ENCODE data around the gene GYS1. TPM values are rescaled to one million over a fixed set of nuclear protein-coding genes. Genes with fewer than 3 reads are reported as not detected.
A peak's percentile ranks its signal among the peaks of the same experiment; 100 is the strongest.
"Not testable (repeated sequence)": the region's sequence is repeated elsewhere in the genome, so short reads cannot be mapped to it uniquely, and the experiment has no call there.

Gene GYS1
- total RNA-seq, 4 donors from 2014 or later = 31.8 to 107 (median 40.9) TPM

- Histone ChIP-seq H3K4me1 (peaks cover 9 to 25% (median 23%) of the 10 kb centered on the region in 4 donors), H3K27ac (no peak overlapping the region), H3K4me3 (peak overlapping the region in 3 of 4 donors; percentile 30 to 59 (median 39)), H3K27me3 (peaks cover 40% of the 10 kb centered on the region), H3K36me3 (no peaks in the 10 kb centered on the region), H3K9me3 (no peaks in the 10 kb centered on the region)
- intact Hi-C loops (cut with DNase I; ENCODE audit: low total_unique reads) = no loop called here
- WGBS, 2 donors (ENCODE audit: low coverage in 1 of 2) = 29% methylated on average over 32 of the region's 41 CpGs; no CpG with 5 or more reads in 1 of the 2 donors
- peak in 1 of 5 experiments; percentile 12 for TF ChIP-seq CTCF (IDR thresholded peaks at IDR 0.05)
- no peak for TF ChIP-seq POLR2A (IDR thresholded peaks at IDR 0.05)
- no peak for TF ChIP-seq POLR2AphosphoS5 (IDR thresholded peaks at IDR 0.05)
- no peak for TF ChIP-seq EP300 (IDR thresholded peaks at IDR 0.05; ENCODE audit: low read depth)
- peak; percentile 84 for DNase-seq
- in situ Hi-C loops (cut with MboI; ENCODE audit: low pct_ligation_motif_present in 1 of 4, low pct_unique_long_range_greater_than_20kb in 1 of 4, low sequenced_read_pairs in 3 of 4) = no loop called here
Observed at GRCh38 chr19:49019242-49019932, 26.3 kb upstream of the GYS1 start.

GRCh38 chr19:49018388-49019241, 25.5 kb upstream of the GYS1 start:
- Histone ChIP-seq H3K4me3 (peak overlapping the region; percentile 19 to 59 (median 34)), H3K4me1 (peaks cover 9 to 25% (median 23%) of the 10 kb centered on the region in 4 donors), H3K27me3 (peaks cover 40% of the 10 kb centered on the region)
- H3K27ac ChIP-seq; H3K36me3 ChIP-seq; intact Hi-C loops (cut with DNase I; ENCODE audit: low total_unique reads); H3K9me3 ChIP-seq; in situ Hi-C loops (cut with MboI; ENCODE audit: low pct_ligation_motif_present in 1 of 4, low pct_unique_long_range_greater_than_20kb in 1 of 4, low sequenced_read_pairs in 3 of 4): not testable (repeated sequence)
- WGBS, 2 donors (ENCODE audit: low coverage in 1 of 2) = 3% methylated on average over 44 of the region's 50 CpGs; no CpG with 5 or more reads in 1 of the 2 donors
- peak; percentile 27 for DNase-seq

- Histone ChIP-seq H3K27me3 (peaks cover 40% of the 10 kb centered on the region), H3K4me1 (peaks cover 9 to 25% (median 23%) of the 10 kb centered on the region in 4 donors), H3K9me3 (no peaks in the 10 kb centered on the region), H3K27ac (peak overlapping the region in 3 of 4 donors; percentile 13 to 25 (median 21)), H3K4me3 (peak overlapping the region; percentile 19 to 59 (median 34)), H3K36me3 (no peaks in the 10 kb centered on the region)
- intact Hi-C loops (cut with DNase I; ENCODE audit: low total_unique reads) (no loop called here), in situ Hi-C loops (cut with MboI; ENCODE audit: low pct_ligation_motif_present in 1 of 4, low pct_unique_long_range_greater_than_20kb in 1 of 4, low sequenced_read_pairs in 3 of 4) (no loop called here)
- 1% methylated on average over 38 of the region's 62 CpGs; no CpG with 5 or more reads in 1 of the 2 donors for WGBS, 2 donors (ENCODE audit: low coverage in 1 of 2)
- DNase-seq = peak; percentile 49
- peak; percentile 19 to 53 (median 40) for TF ChIP-seq CTCF (IDR thresholded peaks at IDR 0.05)
- no peak for TF ChIP-seq POLR2AphosphoS5 (IDR thresholded peaks at IDR 0.05)
Observed at GRCh38 chr19:49017666-49018351, 24.7 kb upstream of the GYS1 start.

- Histone ChIP-seq H3K27ac (peak within 1 kb of the TSS in 3 of 4 donors; percentile 13 to 25 (median 21)), H3K27me3 (peaks cover 39% of the 10 kb centered on the region), H3K9me3 (no peaks in the 10 kb centered on the region), H3K4me1 (peaks cover 9 to 25% (median 23%) of the 10 kb centered on the region in 4 donors), H3K4me3 (peak within 1 kb of the TSS; percentile 19 to 59 (median 34)), H3K36me3 (peaks cover 0 to 3% (median 0%) of the 10 kb centered on the region in 4 donors)
- intact Hi-C loops (cut with DNase I; ENCODE audit: low total_unique reads) = no loop called here
- DNase-seq = no peak
- in situ Hi-C loops (cut with MboI; ENCODE audit: low pct_ligation_motif_present in 1 of 4, low pct_unique_long_range_greater_than_20kb in 1 of 4, low sequenced_read_pairs in 3 of 4) = no loop called here
- no peak for TF ChIP-seq POLR2A (IDR thresholded peaks at IDR 0.05)
- no peak for TF ChIP-seq POLR2AphosphoS5 (IDR thresholded peaks at IDR 0.05)
- TF ChIP-seq CTCF (IDR thresholded peaks at IDR 0.05) = no peak
- TF ChIP-seq EP300 (IDR thresholded peaks at IDR 0.05; ENCODE audit: low read depth) = no peak
- 79% methylated on average over 11 of the region's 17 CpGs; no CpG with 5 or more reads in 1 of the 2 donors for WGBS, 2 donors (ENCODE audit: low coverage in 1 of 2)
Observed at GRCh38 chr19:49017041-49017665, 24.0 kb upstream of the GYS1 start, which contains the start of gene LHB. TSS of gene LHB (minus strand) at chr19:49017091. CDS start at chr19:49017081, 10 bp downstream.
